HepG2 (cell line): ENCODE results near the gene C1orf74. TPM values are rescaled to one million over a fixed set of nuclear protein-coding genes. Genes with fewer than 3 reads are reported as not detected.

Source experiments
- DZIP1 ChIP-seq: sonication (generic); formaldehyde crosslinking; IDR thresholded peaks from 2 replicates; pipeline ENCODE4 v1.5.0; 2020; ENCODE audit warnings: mild to moderate bottlenecking, missing genetic modification reagents
- ETV6 ChIP-seq: sonication (generic); formaldehyde crosslinking; conservative IDR thresholded peaks from 2 replicates; pipeline ENCODE4 v1.4.0; 2020; ENCODE audit warnings: missing genetic modification reagents
- GPBP1L1 ChIP-seq: sonication (generic); formaldehyde crosslinking; IDR thresholded peaks from 2 replicates; pipeline ENCODE4 v1.5.0; 2020; ENCODE audit warnings: mild to moderate bottlenecking, missing genetic modification reagents
- MNT ChIP-seq: fragments of 450-650 bp; IDR thresholded peaks from 2 replicates; pipeline ENCODE4 v1.6.1; 2016
- RBFOX2 ChIP-seq: fragments of 200-400 bp; formaldehyde crosslinking; IDR thresholded peaks from 2 replicates; pipeline ENCODE4 v1.6.1; 2017; ENCODE audit warnings: low read depth, mild to moderate bottlenecking, low read length
- RFX3 ChIP-seq: IDR thresholded peaks from 2 replicates; pipeline ENCODE4 v1.6.1; 2016; ENCODE audit warnings: missing biosample characterization, missing genetic modification reagents
- RFX5 ChIP-seq: IDR thresholded peaks from 2 replicates; pipeline ENCODE4 v1.6.1; 2011; ENCODE audit warnings: low read depth, low read length, improper control_type of control experiment
- SETDB1 ChIP-seq: sonication (generic); formaldehyde crosslinking; IDR thresholded peaks from 2 replicates; pipeline ENCODE4 v1.5.1; 2020; ENCODE audit warnings: missing genetic modification reagents, mild to moderate bottlenecking, borderline replicate concordance
- SMAD1 ChIP-seq: sonication (generic); formaldehyde crosslinking; IDR thresholded peaks from 2 replicates; pipeline ENCODE4 v1.4.0; 2020; ENCODE audit warnings: missing genetic modification reagents, low read depth, mild to moderate bottlenecking, borderline replicate concordance
- ZBTB3 ChIP-seq: sonication (generic); formaldehyde crosslinking; IDR thresholded peaks from 2 replicates; pipeline ENCODE4 v1.4.0; 2020; ENCODE audit warnings: low read depth, mild to moderate bottlenecking, moderate library complexity, missing genetic modification reagents, borderline replicate concordance
- ZBTB33 ChIP-seq: sonication (generic); formaldehyde crosslinking; IDR thresholded peaks from 2 replicates; pipeline ENCODE4 v1.4.0; 2020; ENCODE audit warnings: missing genetic modification reagents
- ZNF646 ChIP-seq: sonication (generic); formaldehyde crosslinking; IDR thresholded peaks from 2 replicates; pipeline ENCODE4 v1.9.0; 2021; ENCODE audit warnings: mild to moderate bottlenecking, missing genetic modification reagents
- ZSCAN22 ChIP-seq: sonication (generic); formaldehyde crosslinking; IDR thresholded peaks from 2 replicates; pipeline ENCODE4 v1.4.0; 2020; ENCODE audit warnings: mild to moderate bottlenecking, missing genetic modification reagents
- polyA plus RNA-seq, 8 experiments: library from polyadenylated mRNA; depleted of rRNA in 3 of 8; stranded (reverse) in 7 of 8; unstranded in 1 of 8; fragments of >200 nt; fragmentation: Illumina TruSeq in 4 of 8; extraction: Trizol in 4 of 8; gene quantifications; 2 replicates each; pipeline versions ENCODE4 v1.2.1 to v1.2.3, GENCODE V29; 2011 to 2016; ENCODE audit warnings: low read depth in 4 of 8, missing spikeins in 1 of 8, mixed read lengths in 1 of 8; ENCODE audit not compliant: insufficient read depth in 1 of 8
- total RNA-seq, 5 experiments: library from RNA; depleted of rRNA; stranded (reverse); fragments of >200 nt; fragmentation: Illumina TruSeq; extraction: Trizol; gene quantifications; 2 replicates each; pipeline ENCODE4 v1.2.3, GENCODE V29; 2016; ENCODE audit warnings: low read depth in 1 of 5

C1orf74 gene
- total and polyA plus RNA-seq, 2 of the 13 experiments (the other 11 are each of a cell fraction or from before 2014, with no cell fraction given), result 0.33 to 0.71 TPM

- TF ChIP-seq ZBTB3 (no peak), DZIP1 (CRISPR knock-in tag) (no peak), RBFOX2 (peak; percentile 69), RFX3 (CRISPR knock-in tag) (no peak), RFX5 (peak; percentile 45; the same call in 1 of the 2 replicates), ETV6 (CRISPR knock-in tag) (no peak), SMAD1 (CRISPR knock-in tag) (peak; percentile 29; the same call in 1 of the 2 replicates), GPBP1L1 (CRISPR knock-in tag) (no peak), MNT (no peak), SETDB1 (CRISPR knock-in tag) (peak; percentile 84; the same call in 1 of the 2 replicates), ZSCAN22 (no peak), ZNF646 (CRISPR knock-in tag) (no peak), ZBTB33 (CRISPR knock-in tag) (no peak)
Observed at GRCh38 chr1:209784265-209785169, at the start of gene C1orf74 (continued).
